GM12878 (cell line): ENCODE results near the gene TMUB1. TPM values are rescaled to one million over a fixed set of nuclear protein-coding genes. Genes with fewer than 3 reads are reported as not detected.
"Not testable (repeated sequence)": the region's sequence is repeated elsewhere in the genome, so short reads cannot be mapped to it uniquely, and the experiment has no call there.

Experiments used
- ATAC-seq: fragments of 200-7000 bp; cut with Tn5 transposase; 3 replicates; pipeline ENCODE4 v1.9.1; 2020; ENCODE audit warnings: mild to moderate bottlenecking, moderate library complexity
- BruUV-seq: library from RNA; stranded (reverse); fragments of 400-500 nt; replicated peaks from 2 replicates; lab custom pipeline; 2021; lab: Mats Ljungman, UMichigan
- CTCF ChIA-PET: fragments of 300-600 bp; sonication (Branson Sonifier 250); formaldehyde crosslinking; extraction: SDS; loops from one replicate; lab custom pipeline; 2021; ENCODE audit warnings: inconsistent platforms; lab: Yijun Ruan, JAX
- POLR2A ChIA-PET: fragments of 350-600 bp; formaldehyde crosslinking; extraction: SDS; loops from one replicate; lab custom pipeline; 2021; ENCODE audit warnings: inconsistent platforms; lab: Charles Lee
- RAD21 ChIA-PET: fragments of 300-600 bp; sonication (Branson Sonifier 250); formaldehyde crosslinking; loops from one replicate; lab custom pipeline; 2023; ENCODE audit warnings: antibody characterized with exemption; ENCODE audit not compliant: unreplicated experiment; lab: Charles Lee
- SMC1A ChIA-PET: fragments of 300-600 bp; sonication (Branson Sonifier 250); formaldehyde crosslinking; loops from one replicate; lab custom pipeline; 2023; ENCODE audit not compliant: unreplicated experiment, uncharacterized antibody; lab: Charles Lee
- DNase-seq: peaks from one replicate; pipeline ENCODE4 v3.0.0-alpha.2; 2011; ENCODE audit warnings: low read depth, low spot score
- FAIRE-seq: peaks from 3 replicates; lab custom pipeline; 2011; peaks lifted over from hg19 to GRCh38; lab: Jason Lieb, UNC
- H2AFZ ChIP-seq: 2 replicates; pipeline ENCODE4 v1.6.0; 2011; ENCODE audit warnings: low read depth, low read length, control low read depth; ENCODE audit not compliant: control insufficient read depth
- H3K27ac ChIP-seq: 2 replicates; pipeline ENCODE4 v1.5.1; 2011; ENCODE audit warnings: control low read depth; ENCODE audit not compliant: control insufficient read depth, insufficient read depth
- H3K27me3 ChIP-seq, 2 experiments: replicated peaks in 1 of 2; 2 replicates each; pipeline versions ENCODE4 v1.6.0 to v1.6.1; 2011; ENCODE audit warnings: low read length in 1 of 2; ENCODE audit not compliant: control insufficient read depth in 2 of 2, insufficient read depth in 2 of 2
- H3K36me3 ChIP-seq, 2 experiments: 2 replicates each; pipeline ENCODE4 v1.5.1; 2011; ENCODE audit warnings: low read length in 1 of 2; ENCODE audit not compliant: control insufficient read depth in 2 of 2, insufficient read depth in 2 of 2
- H3K4me1 ChIP-seq: 2 replicates; pipeline ENCODE4 v1.6.1; 2011; ENCODE audit warnings: mild to moderate bottlenecking, low read length, moderate library complexity, mixed read lengths; ENCODE audit not compliant: control insufficient read depth, insufficient read depth
- H3K4me2 ChIP-seq: 2 replicates; pipeline ENCODE4 v1.6.0; 2011; ENCODE audit warnings: control low read depth; ENCODE audit not compliant: control insufficient read depth, insufficient read depth
- H3K4me3 ChIP-seq: fragments of 200-600 bp; sonication (generic); 2 replicates; pipeline ENCODE4 v1.5.1; 2016
- H3K79me2 ChIP-seq: 2 replicates; pipeline ENCODE4 v1.6.0; 2011; ENCODE audit warnings: low read length; ENCODE audit not compliant: control insufficient read depth, insufficient read depth
- H3K9ac ChIP-seq: 2 replicates; pipeline ENCODE4 v1.8.0; 2011; ENCODE audit warnings: low read length, control low read depth, mixed read lengths; ENCODE audit not compliant: control insufficient read depth, insufficient read depth
- H3K9me3 ChIP-seq: replicated peaks from 3 replicates; pipeline ENCODE4 v1.5.1; 2011; ENCODE audit warnings: mild to moderate bottlenecking, low read length; ENCODE audit not compliant: control insufficient read depth, insufficient read depth
- H4K20me1 ChIP-seq: 2 replicates; pipeline ENCODE4 v1.6.0; 2011; ENCODE audit not compliant: control insufficient read depth, insufficient read depth
- BRCA1 ChIP-seq: IDR thresholded peaks from 2 replicates; pipeline ENCODE4 v1.6.1; 2011; ENCODE audit warnings: low read depth, low read length, improper control_type of control experiment
- DPF2 ChIP-seq: fragments of 450-650 bp; IDR thresholded peaks from 2 replicates; pipeline ENCODE4 v1.6.1; 2017; ENCODE audit warnings: mild to moderate bottlenecking
- EED ChIP-seq: sonication (generic); IDR thresholded peaks from 2 replicates; pipeline ENCODE4 v1.6.1; 2016; ENCODE audit warnings: antibody characterized with exemption, low read depth
- HCFC1 ChIP-seq: fragments of 150-350 bp; IDR thresholded peaks from 2 replicates; pipeline ENCODE4 v1.6.1; 2014; ENCODE audit warnings: low read length
- IKZF2 ChIP-seq, 2 experiments: fragments of 450-650 bp; IDR thresholded peaks; 2 replicates each; pipeline ENCODE4 v1.6.1; 2017; ENCODE audit warnings: mild to moderate bottlenecking in 2 of 2, moderate library complexity in 2 of 2
- MEF2B ChIP-seq: fragments of 450-650 bp; IDR thresholded peaks from 2 replicates; pipeline ENCODE4 v1.6.1; 2018; ENCODE audit warnings: mild to moderate bottlenecking, moderate library complexity; ENCODE audit not compliant: partially characterized antibody, poor library complexity, severe bottlenecking
- NFIC ChIP-seq: IDR thresholded peaks from 2 replicates; pipeline ENCODE4 v1.6.1; 2012; ENCODE audit warnings: low read depth, mild to moderate bottlenecking, inconsistent platforms, low read length, moderate library complexity
- ZBTB40 ChIP-seq: fragments of 450-650 bp; IDR thresholded peaks from 2 replicates; pipeline ENCODE4 v1.6.1; 2016; ENCODE audit warnings: mild to moderate bottlenecking, moderate library complexity, borderline replicate concordance
- WGBS: methylation state at CpG from one replicate; pipeline ENCODE4 v1.1.6; 2016; ENCODE audit warnings: low lambda C conversion rate; ENCODE audit not compliant: insufficient replicate concordance, insufficient coverage; ENCODE audit errors: missing lambda C conversion rate; 5-methylcytosine and 5-hydroxymethylcytosine counted together
- in situ Hi-C: fragments of 300-500 bp; cut with MboI; formaldehyde crosslinking; loops from 9 replicates; pipeline ENCODE4 v1.14.3; 2018; ENCODE audit warnings: mixed read lengths
- intact Hi-C: fragments of 100-400 bp; cut with micrococcal nuclease; formaldehyde crosslinking; loops from one replicate; pipeline ENCODE4 v1.14.2; 2022; ENCODE audit not compliant: unreplicated experiment
- polyA plus RNA-seq, 11 experiments: library from polyadenylated mRNA; depleted of rRNA in 4 of 11; unstranded in 6 of 11; stranded (reverse) in 5 of 11; fragments of >200 nt; fragmentation: Nextera tagmentation in 4 of 11; fragmentation: Illumina TruSeq in 1 of 11; extraction: Ambion mirVana in 4 of 11; extraction: Trizol in 1 of 11; gene quantifications; 1 replicate in 1 of 11; 2 replicates in 10 of 11; pipeline versions ENCODE4 v1.2.1 to v1.2.3, GENCODE V29; 2011 to 2016; ENCODE audit warnings: inconsistent platforms in 2 of 11, missing spikeins in 2 of 11, low read depth in 1 of 11
- total RNA-seq, 4 experiments: library from RNA; depleted of rRNA in 3 of 4; stranded (reverse); fragments of >200 nt in 3 of 4; fragmentation: Illumina TruSeq in 1 of 4; extraction: Trizol in 1 of 4; gene quantifications; 2 replicates each; pipeline versions ENCODE4 v1.2.1 to v1.2.3, GENCODE V29; 2013 to 2021
- TF ChIP-seq, protein P1 (sequence below): fragments of 450-650 bp; IDR thresholded peaks from 2 replicates; pipeline ENCODE4 v1.6.1; 2014; ENCODE audit warnings: mild to moderate bottlenecking
- TF ChIP-seq, protein P2 (sequence below): fragments of 450-650 bp; IDR thresholded peaks from 2 replicates; pipeline ENCODE4 v1.6.1; 2016; ENCODE audit warnings: mild to moderate bottlenecking

The TMUB1 gene
- total and polyA plus RNA-seq, 10 of the 15 experiments (the other 5 are each of a cell fraction or from before 2014, with no cell fraction given): 0.27 to 79.5 (median 41.3) TPM; not detected in 1

GRCh38 chr7:151043449-151043848 is 39.8 kb downstream of the TMUB1 start:
- H2AFZ ChIP-seq, H3K9me3 ChIP-seq, in situ Hi-C loops, H3K79me2 ChIP-seq, H3K36me3 ChIP-seq, RAD21 ChIA-PET, H3K4me1 ChIP-seq, intact Hi-C loops, POLR2A ChIA-PET, SMC1A ChIA-PET, DNase-seq, H4K20me1 ChIP-seq, H3K9ac ChIP-seq, H3K4me3 ChIP-seq, H3K27ac ChIP-seq, CTCF ChIA-PET, ATAC-seq, BruUV-seq, H3K4me2 ChIP-seq, H3K27me3 ChIP-seq, FAIRE-seq: not testable (repeated sequence)
- WGBS: 82% methylated on average over 7 of the region's 10 CpGs

DNA sequence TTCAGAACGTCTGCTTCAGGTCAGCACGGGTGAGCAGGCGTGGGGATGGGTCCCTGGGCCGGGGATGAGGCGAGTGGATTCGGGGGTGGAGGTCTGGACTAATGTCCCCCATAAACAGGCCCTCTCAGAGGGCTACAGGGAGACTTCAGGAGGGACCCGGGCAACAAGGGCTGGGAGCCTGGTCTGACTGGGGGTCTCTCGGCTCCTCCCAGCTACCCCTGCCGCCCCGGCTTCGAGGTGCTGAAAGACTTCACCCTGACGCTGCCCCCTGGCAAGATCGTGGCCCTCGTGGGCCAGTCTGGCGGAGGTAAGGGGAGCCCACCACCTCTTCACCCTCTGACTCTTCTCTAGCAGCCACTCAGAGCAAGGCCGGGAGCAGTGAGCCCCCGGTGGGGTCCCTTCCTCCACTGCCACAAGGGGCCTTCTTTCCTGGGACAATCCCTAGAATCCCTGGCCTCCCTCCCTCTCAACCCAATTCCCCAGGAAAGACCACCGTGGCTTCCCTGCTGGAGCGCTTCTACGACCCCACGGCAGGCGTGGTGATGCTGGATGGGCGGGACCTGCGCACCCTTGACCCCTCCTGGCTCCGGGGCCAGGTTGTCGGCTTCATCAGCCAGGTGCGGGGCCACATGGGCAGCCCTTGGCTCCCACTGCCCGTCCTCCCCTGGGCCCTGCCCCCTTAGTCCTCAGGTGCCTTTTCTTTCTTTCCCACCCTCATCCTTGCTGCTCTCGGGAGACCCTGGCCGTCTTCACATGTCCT is 42.5 kb downstream of the TMUB1 start:
- H3K4me1 ChIP-seq: no peaks in the 10 kb centered on the region
- H3K9ac ChIP-seq: no peak overlapping the region
- H3K4me3 ChIP-seq: no peak overlapping the region
- in situ Hi-C loops (no loop called here), intact Hi-C loops (no loop called here)
- no peaks in the 10 kb centered on the region for H3K27me3 ChIP-seq
- no TSS peak for BruUV-seq
- ChIA-PET POLR2A (no interaction called here), SMC1A (no interaction called here), RAD21 (no interaction called here), CTCF (interaction anchor here (1.5 kb wide), 1 partner anchor 12 kb away, joined by 4 read pairs; no protein-coding TSS in a partner anchor)
- no peaks in the 10 kb centered on the region for H4K20me1 ChIP-seq
- no peaks in the 10 kb centered on the region for H3K36me3 ChIP-seq
- no peak overlapping the region for H3K4me2 ChIP-seq
- no peak for ATAC-seq
- no peak for DNase-seq
- WGBS: 81% methylated on average over 30 of the region's 30 CpGs
- no peak overlapping the region for H2AFZ ChIP-seq
- H3K79me2 ChIP-seq: no peaks in the 10 kb centered on the region
- H3K9me3 ChIP-seq: no peaks in the 10 kb centered on the region
- no peak overlapping the region for H3K27ac ChIP-seq
- FAIRE-seq: no peak
- no peak for TF ChIP-seq DPF2
- TF ChIP-seq ZBTB40: no peak
- TF ChIP-seq MEF2B: no peak
- TF ChIP-seq, protein P1, sequence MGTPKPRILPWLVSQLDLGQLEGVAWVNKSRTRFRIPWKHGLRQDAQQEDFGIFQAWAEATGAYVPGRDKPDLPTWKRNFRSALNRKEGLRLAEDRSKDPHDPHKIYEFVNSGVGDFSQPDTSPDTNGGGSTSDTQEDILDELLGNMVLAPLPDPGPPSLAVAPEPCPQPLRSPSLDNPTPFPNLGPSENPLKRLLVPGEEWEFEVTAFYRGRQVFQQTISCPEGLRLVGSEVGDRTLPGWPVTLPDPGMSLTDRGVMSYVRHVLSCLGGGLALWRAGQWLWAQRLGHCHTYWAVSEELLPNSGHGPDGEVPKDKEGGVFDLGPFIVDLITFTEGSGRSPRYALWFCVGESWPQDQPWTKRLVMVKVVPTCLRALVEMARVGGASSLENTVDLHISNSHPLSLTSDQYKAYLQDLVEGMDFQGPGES: no peak
- TF ChIP-seq HCFC1: no peak
- TF ChIP-seq IKZF2 (IDR thresholded peaks at IDR 0.05): no peak
- no peak for TF ChIP-seq EED
- TF ChIP-seq, protein P2, sequence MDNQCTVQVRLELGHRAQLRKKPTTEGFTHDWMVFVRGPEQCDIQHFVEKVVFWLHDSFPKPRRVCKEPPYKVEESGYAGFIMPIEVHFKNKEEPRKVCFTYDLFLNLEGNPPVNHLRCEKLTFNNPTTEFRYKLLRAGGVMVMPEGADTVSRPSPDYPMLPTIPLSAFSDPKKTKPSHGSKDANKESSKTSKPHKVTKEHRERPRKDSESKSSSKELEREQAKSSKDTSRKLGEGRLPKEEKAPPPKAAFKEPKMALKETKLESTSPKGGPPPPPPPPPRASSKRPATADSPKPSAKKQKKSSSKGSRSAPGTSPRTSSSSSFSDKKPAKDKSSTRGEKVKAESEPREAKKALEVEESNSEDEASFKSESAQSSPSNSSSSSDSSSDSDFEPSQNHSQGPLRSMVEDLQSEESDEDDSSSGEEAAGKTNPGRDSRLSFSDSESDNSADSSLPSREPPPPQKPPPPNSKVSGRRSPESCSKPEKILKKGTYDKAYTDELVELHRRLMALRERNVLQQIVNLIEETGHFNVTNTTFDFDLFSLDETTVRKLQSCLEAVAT: no peak
- no peak for TF ChIP-seq NFIC
- TF ChIP-seq BRCA1: no peak
